NT2/D1 (cell line): Measurements from ENCODE around the gene MAP3K20.

Experiments
- SUZ12 ChIP-seq: IDR thresholded peaks from 2 replicates; pipeline ENCODE4 v1.6.1; 2011; ENCODE audit not compliant: insufficient read length, insufficient read depth; ENCODE audit errors: extremely low read depth
- YY1 ChIP-seq: IDR thresholded peaks from 2 replicates; pipeline ENCODE4 v1.6.1; 2011; ENCODE audit not compliant: insufficient read length, insufficient read depth
- ZNF274 ChIP-seq: IDR thresholded peaks from 2 replicates; pipeline ENCODE4 v1.6.1; 2011; ENCODE audit warnings: mild to moderate bottlenecking, low read depth, low read length

GRCh38 chr2:173037245-173038120, 38.2 kb upstream of the MAP3K20 start:
- no peak for TF ChIP-seq ZNF274
- TF ChIP-seq YY1, result no peak
- TF ChIP-seq SUZ12, result no peak
